Measurements from ENCODE around the gene CAMKMT. TPM values are rescaled to one million over a fixed set of nuclear protein-coding genes. Genes with fewer than 3 reads are reported as not detected.

The CAMKMT gene
- total RNA-seq, 1 experiment from 2014 or later, result 17.4 TPM

DNA sequence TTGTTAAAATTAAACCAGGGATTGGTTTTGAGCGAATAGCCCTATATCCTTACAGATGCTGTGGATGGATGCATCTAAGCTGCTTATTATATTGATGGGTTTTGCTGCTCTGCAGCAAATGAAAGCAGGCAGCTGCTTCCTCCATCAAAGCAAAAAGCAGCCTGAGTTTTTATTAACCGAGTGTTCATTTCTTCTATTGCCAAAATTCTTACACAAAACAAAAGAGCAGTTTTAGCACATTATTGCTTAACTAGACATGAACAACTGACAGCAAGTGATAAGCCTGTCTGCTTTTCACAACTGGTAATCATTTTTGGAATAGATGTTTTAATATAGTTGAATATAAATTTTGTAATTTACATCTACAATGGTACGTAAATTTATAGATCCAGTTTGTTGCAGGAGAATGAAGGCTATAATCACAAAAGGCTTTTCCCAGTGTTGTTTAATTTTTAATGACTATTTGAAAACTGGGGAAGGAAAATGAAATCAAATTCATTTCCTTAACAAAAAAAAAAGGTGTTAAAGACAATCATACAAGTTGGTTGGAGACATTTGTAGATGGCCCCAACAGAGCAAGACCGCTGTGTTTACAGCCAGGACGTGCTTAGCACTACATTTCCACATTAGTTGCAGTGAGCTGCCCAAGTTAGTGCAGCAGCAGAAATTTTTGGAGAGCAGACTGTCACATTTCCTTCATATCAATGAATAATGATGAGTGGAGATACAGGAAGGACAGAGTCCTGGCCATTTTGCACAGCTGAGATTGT is 326.1 kb downstream of the CAMKMT start:
- no peak overlapping the region for H2BK5ac ChIP-seq (ENCODE audit: insufficient read length, low read length)
- no peak overlapping the region for H2BK15ac ChIP-seq (ENCODE audit: low read depth, low read length)
- H3K9me3 ChIP-seq (ENCODE audit: control insufficient read depth, low read depth, low read length), result no peaks in the 10 kb centered on the region
- H4K8ac ChIP-seq (replicated peaks; ENCODE audit: insufficient read length, low read depth, low read length), result no peak overlapping the region
- DNase-seq, result no peak
- H3K27ac Mint-ChIP-seq, result no peak overlapping the region
- H3K23me2 ChIP-seq (ENCODE audit: insufficient read length, low read depth, low read length, poor library complexity, severe bottlenecking), result no peaks in the 10 kb centered on the region
- peaks cover 0 to 8% of the 10 kb centered on the region in 2 experiments; a peak in 1 of 4 replicates for H3K4me1 Mint-ChIP-seq
- H4K91ac ChIP-seq (ENCODE audit: insufficient read length, low read depth, low read length), result no peak overlapping the region
- no peak overlapping the region for H2AFZ ChIP-seq (ENCODE audit: low read length)
- H3K79me1 ChIP-seq (ENCODE audit: insufficient read depth, low read depth, low read length, poor library complexity, severe bottlenecking), result no peaks in the 10 kb centered on the region
- no peak overlapping the region for H2BK120ac ChIP-seq (ENCODE audit: low read depth, low read length, poor library complexity, severe bottlenecking)
- H3K36me3 Mint-ChIP-seq (ENCODE audit: insufficient read depth in 1 of 3, low read depth in 3 of 3), result peaks cover 0 to 3% (median 0%) of the 10 kb centered on the region in 3 experiments; a peak in 1 of 7 replicates
- no peak overlapping the region for H3K56ac ChIP-seq (ENCODE audit: insufficient read length, low read depth, low read length)
- H3K9ac ChIP-seq (ENCODE audit: extremely low read depth, insufficient read length, low read length), result no peak overlapping the region
- WGBS (ENCODE audit: extremely low coverage, insufficient read length, low lambda C conversion rate), result no CpG with 5 or more reads among the region's 5 CpGs
- H3K4ac ChIP-seq (ENCODE audit: low read depth, low read length), result no peak overlapping the region
- no peak overlapping the region for H3K23ac ChIP-seq (ENCODE audit: insufficient read length, low read depth, low read length)
- H3K79me2 ChIP-seq (ENCODE audit: insufficient read depth, low read length), result no peaks in the 10 kb centered on the region
- no peak overlapping the region for H3K14ac ChIP-seq (ENCODE audit: insufficient read depth, low read length)
- no peak overlapping the region for H3K27ac ChIP-seq (ENCODE audit: insufficient read length, low read depth, low read length)
- no peaks in the 10 kb centered on the region; the same call in 1 of the 2 replicates for H3K4me1 ChIP-seq (ENCODE audit: insufficient read depth, low read length)
- TF ChIP-seq, protein P1, sequence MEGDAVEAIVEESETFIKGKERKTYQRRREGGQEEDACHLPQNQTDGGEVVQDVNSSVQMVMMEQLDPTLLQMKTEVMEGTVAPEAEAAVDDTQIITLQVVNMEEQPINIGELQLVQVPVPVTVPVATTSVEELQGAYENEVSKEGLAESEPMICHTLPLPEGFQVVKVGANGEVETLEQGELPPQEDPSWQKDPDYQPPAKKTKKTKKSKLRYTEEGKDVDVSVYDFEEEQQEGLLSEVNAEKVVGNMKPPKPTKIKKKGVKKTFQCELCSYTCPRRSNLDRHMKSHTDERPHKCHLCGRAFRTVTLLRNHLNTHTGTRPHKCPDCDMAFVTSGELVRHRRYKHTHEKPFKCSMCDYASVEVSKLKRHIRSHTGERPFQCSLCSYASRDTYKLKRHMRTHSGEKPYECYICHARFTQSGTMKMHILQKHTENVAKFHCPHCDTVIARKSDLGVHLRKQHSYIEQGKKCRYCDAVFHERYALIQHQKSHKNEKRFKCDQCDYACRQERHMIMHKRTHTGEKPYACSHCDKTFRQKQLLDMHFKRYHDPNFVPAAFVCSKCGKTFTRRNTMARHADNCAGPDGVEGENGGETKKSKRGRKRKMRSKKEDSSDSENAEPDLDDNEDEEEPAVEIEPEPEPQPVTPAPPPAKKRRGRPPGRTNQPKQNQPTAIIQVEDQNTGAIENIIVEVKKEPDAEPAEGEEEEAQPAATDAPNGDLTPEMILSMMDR (conservative IDR thresholded peaks at IDR 0.05), result no peak
- no peak overlapping the region for H2AK5ac ChIP-seq (ENCODE audit: insufficient read length, low read length)
- H4K20me1 ChIP-seq (ENCODE audit: control insufficient read depth, insufficient read depth, insufficient read length), result no peaks in the 10 kb centered on the region
- H3K27me3 Mint-ChIP-seq (ENCODE audit: low read depth), result no peaks in the 10 kb centered on the region
- no peaks in the 10 kb centered on the region for H3K27me3 ChIP-seq (ENCODE audit: insufficient read depth, low read length)
- H3K4me2 ChIP-seq (ENCODE audit: insufficient read depth, insufficient read length, low read length), result no peak overlapping the region
- H3T11ph ChIP-seq (ENCODE audit: low read length), result no peak overlapping the region
- no peak overlapping the region for H3K18ac ChIP-seq (ENCODE audit: insufficient read length, low read depth, low read length)
- no peak overlapping the region for H4K5ac ChIP-seq (ENCODE audit: insufficient read length, low read depth, low read length)
- H2BK20ac ChIP-seq (ENCODE audit: low read depth, low read length, poor library complexity, severe bottlenecking), result no peak overlapping the region
- H3K9me3 Mint-ChIP-seq, result no peaks in the 10 kb centered on the region
- H2BK12ac ChIP-seq (ENCODE audit: insufficient read length, low read depth, low read length), result no peak overlapping the region
- no peak overlapping the region for H3K4me3 Mint-ChIP-seq

Data from H9 (cell line).